ENCODE data around the gene IGLL5.
"Not testable (repeated sequence)": the region's sequence is repeated elsewhere in the genome, so short reads cannot be mapped to it uniquely, and the experiment has no call there.

Gene IGLL5

DNA sequence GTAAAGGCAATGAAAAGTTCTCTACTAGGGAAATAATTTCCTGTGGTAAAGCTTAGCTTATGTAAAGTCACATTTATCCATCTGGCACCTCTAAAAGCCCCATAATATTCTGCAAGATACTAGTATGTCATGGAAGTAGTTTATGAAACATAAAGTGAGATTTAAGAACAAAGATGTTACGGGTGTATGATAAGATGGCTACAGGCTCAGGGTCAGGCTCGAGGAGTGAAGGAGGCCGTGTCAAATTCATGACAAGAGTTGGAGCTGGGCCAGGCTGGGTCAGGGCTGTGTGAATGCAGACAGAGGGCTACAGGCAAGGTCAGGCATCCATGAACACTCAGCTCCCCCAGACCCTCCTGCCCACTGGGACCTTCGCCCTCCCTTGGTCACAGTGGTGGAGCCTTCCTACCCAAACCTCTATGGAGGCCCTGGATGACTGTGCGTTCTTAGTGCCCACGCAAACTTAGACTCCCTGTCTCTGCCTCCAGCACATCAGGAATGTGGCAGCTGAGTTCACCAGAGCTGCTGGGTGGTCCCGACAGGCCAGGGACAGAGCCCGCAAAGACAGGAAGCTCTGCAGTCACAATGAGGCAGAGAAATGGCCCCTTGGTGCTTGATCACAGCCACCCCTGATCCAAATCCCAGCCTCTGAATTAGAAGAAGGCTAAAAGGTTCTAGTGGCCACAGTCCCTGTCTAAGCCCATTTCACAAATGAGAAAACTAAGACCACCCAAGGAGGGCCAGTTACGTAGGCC lies 14.8 kb downstream of the IGLL5 start:
- no peak for DNase-seq

DNA sequence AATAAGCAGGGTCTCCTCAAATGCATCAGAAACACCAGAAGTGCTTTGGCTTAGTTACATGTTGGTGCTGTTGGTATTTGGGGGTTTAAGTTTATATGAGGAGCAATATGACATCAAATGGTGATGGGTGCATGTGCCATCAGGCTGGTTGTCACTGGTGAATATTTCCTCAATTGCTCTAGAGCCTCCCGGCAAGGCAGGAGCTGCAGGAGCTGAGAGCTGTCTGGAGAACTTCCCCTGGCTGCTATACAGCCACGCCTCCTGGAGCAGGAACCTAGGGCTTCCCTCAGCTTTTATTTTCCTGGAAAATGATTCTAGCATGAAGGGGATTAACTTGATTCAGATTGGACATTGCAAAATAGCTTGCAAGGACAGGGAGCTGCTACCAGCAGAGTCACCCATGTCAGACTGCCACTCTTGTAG lies 15.8 kb downstream of the IGLL5 start:
- DNase-seq = no peak

DNA sequence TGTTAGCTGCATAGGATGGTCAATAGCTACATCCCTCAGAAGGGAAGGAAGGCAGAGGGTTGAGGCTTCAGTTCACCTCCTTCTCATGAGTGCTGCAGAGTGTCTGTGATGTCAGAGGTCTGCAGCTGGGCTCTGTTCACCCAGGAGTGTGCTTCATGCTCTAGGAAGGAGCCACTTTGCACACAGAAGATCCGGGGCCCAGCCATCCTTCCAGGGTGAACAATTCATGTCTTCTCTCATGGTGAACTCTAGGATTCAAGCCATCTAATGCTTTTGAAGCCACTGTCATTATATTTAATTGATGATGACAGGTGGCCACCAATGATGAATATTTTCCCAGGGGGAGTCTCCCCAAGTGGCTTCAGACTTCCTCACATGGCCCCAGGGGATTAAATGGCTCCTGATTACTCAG lies 16.2 kb downstream of the IGLL5 start:
- DNase-seq = not testable (repeated sequence)

DNA sequence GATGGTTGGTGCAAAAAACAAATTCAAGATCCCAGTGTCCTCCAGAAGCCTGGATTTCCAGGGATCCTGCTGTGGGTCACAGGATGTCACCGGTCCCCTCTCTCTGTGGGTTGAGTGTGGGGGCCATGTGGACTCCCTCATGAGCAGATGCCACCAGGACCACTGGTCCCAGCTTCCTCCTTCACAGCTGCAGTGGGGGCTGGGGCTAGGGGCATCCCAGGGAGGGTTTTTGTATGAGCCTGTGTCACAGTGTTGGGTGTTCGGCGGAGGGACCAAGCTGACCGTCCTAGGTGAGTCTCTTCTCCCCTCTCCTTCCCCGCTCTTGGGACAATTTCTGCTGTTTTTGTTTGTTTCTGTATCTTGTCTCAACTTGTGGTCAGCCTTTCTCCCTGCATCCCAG lies 17.1 kb downstream of the IGLL5 start:
- DNase-seq = not testable (repeated sequence)

DNA sequence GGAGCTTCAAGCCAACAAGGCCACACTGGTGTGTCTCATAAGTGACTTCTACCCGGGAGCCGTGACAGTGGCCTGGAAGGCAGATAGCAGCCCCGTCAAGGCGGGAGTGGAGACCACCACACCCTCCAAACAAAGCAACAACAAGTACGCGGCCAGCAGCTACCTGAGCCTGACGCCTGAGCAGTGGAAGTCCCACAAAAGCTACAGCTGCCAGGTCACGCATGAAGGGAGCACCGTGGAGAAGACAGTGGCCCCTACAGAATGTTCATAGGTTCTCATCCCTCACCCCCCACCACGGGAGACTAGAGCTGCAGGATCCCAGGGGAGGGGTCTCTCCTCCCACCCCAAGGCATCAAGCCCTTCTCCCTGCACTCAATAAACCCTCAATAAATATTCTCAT lies 18.8 kb downstream of the IGLL5 start:
- DNase-seq = not testable (repeated sequence)

DNA sequence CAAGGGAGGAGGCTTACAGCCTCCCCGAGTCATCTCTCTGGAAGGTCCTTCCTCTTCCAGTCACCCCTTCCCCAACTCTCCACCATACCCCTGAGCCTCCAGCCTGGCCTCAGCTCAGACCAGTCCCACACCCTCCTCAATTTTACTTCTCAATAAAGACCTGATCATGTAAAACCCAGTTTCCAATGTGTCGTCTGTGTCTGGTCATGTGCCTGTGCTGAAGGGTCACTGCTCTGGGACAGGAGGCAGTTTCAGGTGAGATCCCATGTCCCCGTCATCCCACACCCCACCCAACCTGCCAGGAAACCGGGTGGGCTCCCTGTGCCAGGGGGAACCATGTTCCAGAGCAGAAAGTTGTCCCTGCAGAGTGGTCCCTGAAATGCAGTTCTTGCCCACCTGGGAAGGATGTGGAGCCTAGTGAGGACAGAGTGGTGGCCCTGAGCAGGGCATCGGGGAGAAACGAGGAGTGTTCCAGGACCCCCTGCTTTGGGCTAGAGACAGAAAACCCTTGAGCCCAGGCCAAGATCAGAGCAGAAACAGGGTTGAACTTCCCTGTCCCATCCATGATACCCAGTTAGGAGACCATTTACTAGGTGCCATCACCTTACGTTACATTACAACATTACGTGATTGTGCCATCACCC lies 19.4 kb downstream of the IGLL5 start:
- DNase-seq = no peak

DNA sequence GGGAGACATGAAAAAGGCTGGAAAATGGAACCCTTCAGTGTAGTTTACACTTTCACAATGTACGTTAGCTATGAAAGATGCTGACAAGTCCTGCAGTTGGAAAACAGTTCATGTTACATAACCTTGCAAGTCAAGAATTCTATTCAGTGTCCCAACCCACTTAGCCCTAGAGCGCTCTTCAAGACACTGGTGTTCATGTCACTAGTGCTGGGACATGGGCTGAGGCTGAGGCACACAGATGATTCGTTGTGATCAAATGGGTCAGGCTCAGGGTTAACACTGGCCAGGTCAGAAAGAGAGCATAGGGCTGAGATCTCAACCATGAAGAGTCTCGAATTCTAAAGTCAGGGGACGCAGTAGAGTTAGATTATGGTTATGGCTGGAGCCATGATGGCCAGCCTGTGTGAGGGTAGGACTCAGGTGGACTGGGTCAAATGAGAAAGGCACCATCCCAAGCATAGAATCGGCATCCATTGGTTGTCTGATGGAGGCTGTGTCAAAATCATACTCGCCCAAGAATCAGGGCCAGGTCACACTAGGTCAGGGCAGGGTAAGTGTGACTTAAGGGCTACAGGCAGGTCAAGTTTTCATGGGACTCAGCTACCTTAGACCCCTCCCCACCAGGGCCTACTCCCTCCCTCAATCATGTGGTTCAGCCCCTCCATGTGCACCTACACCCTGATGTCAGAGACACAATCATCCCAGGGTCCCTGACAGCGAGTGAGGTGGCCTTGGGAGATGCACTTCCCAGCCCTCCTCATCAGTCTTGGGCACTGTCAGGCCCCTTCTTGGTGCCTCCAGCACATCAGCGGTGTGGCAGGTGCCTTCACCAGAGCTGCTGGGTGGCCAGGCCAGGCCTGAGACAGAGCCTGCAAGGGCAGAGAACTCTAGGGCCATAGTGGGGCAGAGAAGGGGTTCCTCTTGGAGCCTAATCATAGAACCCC lies 20.2 kb downstream of the IGLL5 start:
- no peak for DNase-seq

DNA sequence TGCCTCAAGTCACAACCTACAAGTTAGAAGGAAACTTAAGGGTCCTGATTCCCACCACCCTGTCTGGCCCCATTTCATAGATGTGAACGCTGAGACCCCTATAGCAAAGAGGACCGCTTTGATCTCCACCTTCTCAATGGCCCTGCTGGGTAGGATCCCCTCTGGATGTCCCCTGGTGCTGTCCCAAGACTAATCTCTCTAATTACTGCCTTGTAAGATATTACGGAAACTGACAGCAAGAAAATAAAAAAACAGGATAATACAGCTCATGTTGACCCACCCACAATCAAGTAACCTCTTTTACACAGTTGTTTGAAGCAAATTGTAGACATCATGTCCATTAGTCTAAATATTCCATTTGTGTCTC lies 20.9 kb downstream of the IGLL5 start:
- DNase-seq = no peak

DNA sequence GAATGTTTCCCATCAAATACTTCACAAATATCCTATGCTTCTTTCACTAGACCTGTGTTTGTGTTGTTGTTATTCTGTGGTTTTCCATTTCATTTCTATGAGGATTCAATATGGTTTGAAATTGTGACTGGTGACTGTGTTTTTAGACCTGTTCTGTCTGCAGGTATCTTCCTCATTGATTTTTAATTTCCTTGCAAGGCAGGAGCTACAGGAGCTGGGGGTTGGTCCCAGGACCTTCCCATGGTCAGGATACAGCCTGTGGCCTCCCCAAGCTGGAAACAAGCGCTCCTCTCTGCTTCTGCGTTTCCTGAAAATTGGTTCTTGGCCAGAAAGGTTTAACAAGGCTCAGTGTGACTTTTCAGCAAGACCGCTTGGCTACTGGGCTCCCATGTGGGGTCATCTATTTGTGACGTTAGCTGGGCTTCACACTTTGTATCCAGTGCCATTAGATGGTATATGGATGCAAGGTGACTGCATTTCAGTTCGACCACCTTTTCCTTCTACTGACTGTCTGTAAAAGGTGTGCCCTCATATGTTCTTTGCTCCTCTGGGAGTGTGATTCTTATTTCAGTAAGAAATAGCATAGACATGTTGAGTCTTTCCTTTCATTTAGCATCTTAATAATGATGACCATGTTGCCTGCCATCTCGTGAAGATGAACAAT lies 21.5 kb downstream of the IGLL5 start:
- DNase-seq = no peak

DNA sequence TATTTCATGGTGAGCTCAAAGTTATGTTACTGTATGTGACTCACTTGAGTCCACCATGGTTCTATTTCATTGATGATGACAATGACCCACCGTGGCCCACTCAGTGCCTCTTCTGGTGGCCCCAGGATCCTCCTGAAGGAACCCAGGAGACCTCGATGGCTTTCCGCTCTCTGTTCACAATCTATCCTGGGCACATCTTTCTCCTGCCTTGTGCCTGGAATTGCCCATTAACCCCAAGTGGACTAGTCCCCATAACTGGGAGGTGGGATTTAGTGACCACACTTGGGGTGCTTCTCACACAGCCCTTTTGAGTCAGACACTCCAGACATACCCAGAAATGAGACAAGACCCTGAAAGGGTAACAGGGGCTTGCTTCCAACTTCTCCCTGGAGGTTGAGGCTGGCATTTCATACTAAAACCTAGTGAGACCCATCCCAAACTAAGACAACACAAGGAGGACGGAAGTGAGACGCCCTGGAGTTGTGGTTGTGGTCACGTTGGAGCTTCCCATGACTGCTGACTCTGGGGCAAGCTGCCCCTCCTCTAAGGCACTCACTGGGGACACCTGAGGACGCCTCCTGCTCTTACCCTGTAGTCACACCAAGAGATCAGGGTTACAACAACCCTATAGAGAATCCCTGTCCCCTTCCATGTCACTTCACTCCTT lies 22.1 kb downstream of the IGLL5 start:
- DNase-seq = no peak

DNA sequence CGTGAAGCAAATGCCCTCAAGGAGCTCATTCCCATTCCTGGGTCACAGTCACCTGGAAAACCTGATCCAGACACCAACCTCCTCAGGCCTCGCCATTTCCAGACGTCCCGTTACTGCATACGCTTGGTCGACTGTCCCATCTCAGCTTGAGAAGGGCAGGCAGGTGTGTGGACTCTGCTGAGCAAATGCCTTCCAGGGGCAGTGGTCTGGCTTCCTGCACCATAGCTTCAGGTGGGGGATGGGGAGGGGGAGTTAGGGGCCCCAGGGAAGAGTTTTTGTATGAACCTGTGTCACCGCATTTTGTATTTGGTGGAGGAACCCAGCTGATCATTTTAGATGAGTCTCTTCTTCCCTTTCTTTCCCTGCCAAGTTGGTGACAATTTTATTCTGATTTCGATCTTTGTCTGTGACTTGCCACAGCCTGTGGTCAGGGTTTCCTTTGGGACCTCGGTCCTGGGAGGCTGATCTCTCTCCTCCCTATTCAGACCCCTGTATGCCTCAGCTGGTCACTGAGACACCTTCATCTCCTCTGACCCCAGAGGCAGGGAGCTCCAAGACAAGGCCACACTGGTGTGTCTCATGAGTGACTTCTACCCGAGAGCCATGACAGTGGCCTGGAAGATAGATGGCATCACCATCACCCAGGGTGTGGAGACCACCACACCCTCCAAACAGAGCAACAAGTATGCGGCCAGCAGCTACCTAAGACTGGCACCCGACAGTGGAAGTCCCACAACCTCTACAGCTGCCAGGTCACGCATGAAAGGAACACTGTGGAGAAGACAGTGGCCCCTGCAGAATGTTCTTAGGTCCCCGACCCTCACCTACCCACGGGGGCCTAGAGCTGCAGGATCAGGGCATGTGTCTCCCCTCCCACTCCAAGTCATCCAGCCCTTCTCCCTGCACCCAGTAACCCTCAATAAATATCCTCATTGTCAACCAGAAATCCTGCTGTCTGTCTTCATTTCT lies 22.9 kb downstream of the IGLL5 start:
- DNase-seq = no peak

DNA sequence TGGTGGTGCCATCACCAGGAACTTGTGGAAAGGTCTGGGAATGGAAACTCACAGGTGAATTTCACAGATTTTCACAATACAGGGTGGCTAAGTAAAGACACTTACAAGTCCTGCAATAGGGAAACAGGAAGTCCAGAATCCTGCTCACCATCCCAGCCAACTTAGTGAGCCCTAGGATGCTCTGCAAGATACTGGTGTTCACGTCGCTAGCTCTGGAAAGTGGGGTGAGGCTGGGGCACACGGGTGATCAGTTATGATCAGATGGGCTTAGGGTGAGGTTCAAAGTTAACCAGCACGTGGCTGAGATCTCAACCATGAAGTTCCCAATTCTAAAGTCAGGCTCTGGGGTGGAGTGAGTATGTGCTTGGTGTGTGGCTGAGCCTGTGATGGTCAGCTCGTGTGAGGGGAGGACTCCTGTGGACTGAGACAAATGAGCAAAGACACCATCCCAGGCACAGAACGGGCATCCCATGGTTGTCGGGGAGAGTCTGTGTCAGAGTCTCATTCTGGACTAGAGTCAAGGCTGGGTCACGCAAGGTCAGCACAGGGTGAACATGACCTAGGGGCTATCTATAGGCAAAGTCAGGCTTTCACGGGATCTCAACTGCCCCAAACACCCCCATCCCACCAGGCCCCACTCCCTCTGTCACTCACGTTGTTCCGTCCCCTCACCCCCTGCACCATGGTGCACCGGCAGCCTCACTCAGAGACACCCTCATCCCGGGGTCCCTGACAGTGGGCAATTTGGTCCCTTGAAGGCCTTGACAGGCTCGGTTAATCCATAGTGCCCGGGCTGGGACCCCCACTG lies 23.9 kb downstream of the IGLL5 start:
- DNase-seq = no peak

DNA sequence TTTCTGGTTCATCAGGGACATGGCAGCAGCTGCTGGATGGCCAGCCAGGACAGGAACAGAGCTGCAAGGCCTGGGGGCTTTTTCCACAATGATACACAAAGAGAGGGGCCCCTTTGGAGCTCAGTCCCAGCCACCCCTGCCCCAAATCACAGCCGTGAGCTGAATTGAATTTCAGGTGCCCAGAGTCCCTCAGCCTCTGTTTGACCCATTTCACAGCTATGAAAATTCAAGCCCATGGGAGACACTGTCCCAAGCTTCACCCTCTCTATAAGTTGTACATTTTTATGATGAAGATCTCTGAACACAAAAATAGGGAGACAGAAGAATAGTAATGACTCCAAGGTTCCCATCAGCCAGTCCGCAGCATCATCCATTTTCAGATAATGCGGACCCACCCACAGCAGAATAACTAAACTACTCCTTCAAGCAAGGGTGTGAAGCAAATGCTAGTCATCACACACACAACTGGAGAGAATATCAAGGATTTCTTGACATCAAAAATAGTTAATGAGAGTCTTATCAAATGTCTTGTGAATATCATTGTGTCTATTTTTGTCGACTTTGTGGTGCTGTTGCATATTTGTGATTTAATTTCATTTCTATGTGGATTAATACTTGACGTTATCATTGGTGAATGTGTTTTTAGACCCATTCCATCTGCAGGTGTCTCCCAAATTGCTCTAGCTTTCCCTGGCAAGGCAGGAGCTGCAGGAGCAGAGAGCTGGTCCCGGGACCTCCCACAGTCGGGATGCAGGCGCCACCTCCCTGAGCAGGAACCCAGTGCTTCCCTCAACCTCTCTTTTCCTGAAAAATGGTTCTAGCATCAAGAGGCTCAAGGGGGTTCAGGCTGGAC lies 24.7 kb downstream of the IGLL5 start:
- no peak for DNase-seq

DNA sequence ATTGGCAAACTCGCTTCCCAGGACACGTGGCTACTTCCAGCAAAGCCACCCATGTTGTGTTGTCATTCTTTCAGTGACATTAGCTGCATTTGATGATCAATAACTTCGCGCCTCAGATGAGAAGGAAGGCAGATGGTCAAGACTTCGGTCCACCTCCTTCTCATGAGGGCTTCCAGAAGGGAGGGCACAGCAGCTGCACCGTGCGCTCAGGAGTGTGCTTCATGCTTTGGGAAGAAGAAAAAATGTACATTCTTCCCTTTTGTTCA lies 25.3 kb downstream of the IGLL5 start:
- DNase-seq = no peak

DNA sequence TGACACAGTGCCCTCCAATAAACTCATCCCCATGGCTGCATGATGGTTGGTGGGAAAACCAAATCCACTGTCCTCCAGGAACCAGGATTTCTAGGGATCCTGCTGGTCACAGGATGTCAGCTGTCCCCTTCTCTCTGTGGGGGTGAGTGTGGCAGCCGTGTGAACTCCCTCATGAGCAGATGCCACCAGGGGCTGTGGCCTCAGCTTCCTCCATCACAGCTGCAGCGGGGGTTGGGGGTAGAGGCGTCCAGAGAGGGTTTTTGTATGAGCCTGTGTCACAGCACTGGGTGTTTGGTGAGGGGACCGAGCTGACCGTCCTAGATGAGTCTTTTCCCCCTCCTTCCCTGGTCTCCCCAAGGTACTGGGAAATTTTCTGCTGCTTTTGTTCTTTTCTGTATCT lies 26.4 kb downstream of the IGLL5 start:
- no peak for DNase-seq

DNA sequence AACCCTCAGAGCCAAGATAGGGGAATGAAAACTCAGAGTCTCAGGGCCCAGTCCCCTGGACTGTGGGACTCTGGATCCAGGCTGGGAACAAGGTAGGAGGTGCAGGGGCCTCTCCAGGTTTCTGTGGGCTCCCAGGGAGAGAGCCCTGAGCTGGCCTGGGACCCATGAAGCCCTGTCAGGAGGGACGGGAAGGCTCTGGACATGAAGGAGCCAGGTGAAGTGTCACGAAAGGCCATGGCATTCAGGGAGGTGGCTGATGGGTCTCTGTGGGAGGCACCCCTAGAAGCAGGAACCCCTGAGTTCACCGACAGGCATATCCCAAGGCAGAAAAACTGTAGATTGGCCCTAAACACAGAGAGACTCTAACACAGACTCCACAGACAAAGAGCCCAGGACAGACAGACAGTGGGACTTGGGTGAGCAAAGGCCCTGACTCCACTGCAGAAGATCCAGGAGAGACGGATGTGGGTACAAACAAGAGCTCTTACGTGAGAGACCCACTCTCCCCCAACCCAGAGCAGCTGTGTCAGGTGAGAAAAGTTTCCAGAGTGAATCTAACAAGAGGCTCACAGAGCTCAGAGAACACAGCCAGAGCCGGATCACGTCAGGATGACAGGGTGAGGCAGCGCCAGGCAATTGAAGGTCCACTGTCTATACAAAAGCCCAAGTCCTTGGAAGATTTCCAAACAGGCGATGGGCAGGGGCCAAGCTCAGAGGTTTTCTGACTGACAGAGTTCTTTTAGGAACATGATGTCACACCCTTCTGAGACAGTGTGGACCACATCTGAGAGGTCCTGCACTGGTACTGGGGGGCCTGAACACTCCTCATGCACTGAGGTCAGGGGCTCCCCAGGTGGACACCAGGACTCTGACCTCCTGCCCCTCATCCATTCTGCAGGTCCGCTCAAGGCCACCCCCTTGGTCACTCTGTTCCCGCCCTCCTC lies 27.4 kb downstream of the IGLL5 start:
- no peak for DNase-seq

DNA sequence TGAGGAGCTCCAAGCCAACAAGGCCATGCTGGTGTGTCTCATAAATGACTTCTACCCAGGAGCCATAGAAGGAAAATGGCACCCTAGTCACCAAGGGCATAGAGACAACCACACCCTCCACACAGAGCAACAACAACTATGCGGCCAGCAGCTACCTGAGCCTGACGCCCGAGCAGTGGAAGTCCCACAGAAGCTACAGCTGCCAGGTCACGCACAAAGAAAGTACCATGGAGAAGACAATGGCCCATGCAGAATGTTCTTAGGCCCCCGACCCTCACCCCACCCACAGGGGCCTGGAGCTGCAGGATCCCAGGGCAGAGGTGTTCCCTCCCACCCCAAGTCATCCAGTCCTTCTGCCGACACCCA lies 28.0 kb downstream of the IGLL5 start:
- DNase-seq = no peak

DNA sequence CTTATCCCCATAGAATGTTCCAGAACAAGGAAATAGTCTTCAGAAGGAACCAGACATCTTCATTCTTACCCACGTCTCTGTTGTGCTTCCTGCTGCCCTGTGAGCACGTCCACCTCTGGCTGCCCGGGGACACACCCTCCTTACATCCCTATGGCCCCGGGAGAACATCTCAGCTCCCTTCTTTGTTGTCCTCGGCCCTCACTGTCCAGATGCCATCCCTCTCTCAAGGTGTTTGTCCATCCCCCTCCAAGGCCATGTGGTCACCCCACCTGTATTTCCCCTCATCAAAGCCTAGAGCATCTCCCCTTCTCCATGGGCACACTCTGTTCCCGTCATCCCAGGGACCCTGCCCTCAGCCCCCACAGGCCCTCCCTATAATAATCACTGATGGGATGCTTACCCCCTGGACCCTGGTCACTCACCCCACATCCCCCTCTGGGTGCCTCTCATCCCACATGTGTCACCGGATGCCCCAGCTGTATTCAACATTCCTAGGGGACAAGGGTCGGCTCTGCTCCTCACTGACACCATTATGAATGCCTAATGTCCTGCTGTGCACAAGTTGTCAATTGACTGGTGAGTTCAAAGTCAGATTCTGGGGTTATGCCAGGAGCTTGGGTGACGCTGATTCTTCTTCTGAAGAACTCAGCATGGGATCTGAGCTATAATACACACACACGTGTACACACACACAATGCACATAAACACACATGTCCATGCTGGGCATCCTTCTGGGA lies 28.8 kb downstream of the IGLL5 start:
- DNase-seq = no peak
